ENCODE data around the gene SCNN1B. TPM values are rescaled to one million over a fixed set of nuclear protein-coding genes. Genes with fewer than 3 reads are reported as not detected.

SCNN1B gene
- total RNA-seq, 2 donors from 2014 or later, result 4.7 TPM; not detected in 1

- no peaks in the 10 kb centered on the region for H3K27me3 ChIP-seq
- intact Hi-C loops (cut with DNase I), result no loop called here
- H3K4me1 ChIP-seq, result peaks cover 22% of the 10 kb centered on the region
- no peak overlapping the region for H3K27ac ChIP-seq
- no peak overlapping the region for H3K4me3 ChIP-seq
- DNase-seq (peak; percentile 37 to 82 (median 62)), ATAC-seq (peak; percentile 81)
- no peaks in the 10 kb centered on the region for H3K36me3 ChIP-seq (replicated peaks in 1 of 2; ENCODE audit: insufficient read depth in 1 of 2, low read depth in 2 of 2)
- no peak for TF ChIP-seq POLR2A (IDR thresholded peaks at IDR 0.05)
- peak in 1 of 7 experiments; percentile 6 for TF ChIP-seq CTCF (IDR thresholded peaks at IDR 0.05)
- H3K9me3 ChIP-seq, result no peaks in the 10 kb centered on the region
These were observed 51.3 kb downstream of the SCNN1B start for GRCh38 chr16:23353440-23353839.

GRCh38 chr16:23354246-23354645 is 52.1 kb downstream of the SCNN1B start:
- H3K36me3 ChIP-seq (replicated peaks in 1 of 2; ENCODE audit: insufficient read depth in 1 of 2, low read depth in 2 of 2), result no peaks in the 10 kb centered on the region
- no peak overlapping the region for H3K4me3 ChIP-seq
- DNase-seq (peak in 1 of 4 donors; percentile 19), ATAC-seq (no peak)
- intact Hi-C loops (cut with DNase I), result no loop called here
- H3K27ac ChIP-seq, result no peak overlapping the region
- WGBS, 2 donors, result 82 to 100% methylated on average over 2 to 9 of the region's 9 CpGs
- no peak for TF ChIP-seq POLR2A (IDR thresholded peaks at IDR 0.05)
- TF ChIP-seq CTCF (IDR thresholded peaks at IDR 0.05), result no peak
- H3K4me1 ChIP-seq, result peaks cover 22% of the 10 kb centered on the region
- H3K27me3 ChIP-seq, result no peaks in the 10 kb centered on the region
- no peaks in the 10 kb centered on the region for H3K9me3 ChIP-seq

GRCh38 chr16:23355106-23355670 is 53.1 kb downstream of the SCNN1B start:
- no peak for TF ChIP-seq CTCF (IDR thresholded peaks at IDR 0.05)
- no peak for TF ChIP-seq POLR2A (IDR thresholded peaks at IDR 0.05)
- Histone ChIP-seq H3K36me3 (replicated peaks in 1 of 2; ENCODE audit: insufficient read depth in 1 of 2, low read depth in 2 of 2) (no peaks in the 10 kb centered on the region), H3K4me1 (peaks cover 22% of the 10 kb centered on the region), H3K27ac (no peak overlapping the region), H3K4me3 (no peak overlapping the region), H3K27me3 (no peaks in the 10 kb centered on the region), H3K9me3 (no peaks in the 10 kb centered on the region)
- DNase-seq, result no peak
- 89 to 90% methylated on average over 4 to 12 of the region's 13 CpGs for WGBS, 2 donors
- intact Hi-C loops (cut with DNase I), result no loop called here
- no peak for ATAC-seq

- 87 to 89% methylated on average over 7 of the region's 7 CpGs for WGBS, 2 donors
- no peaks in the 10 kb centered on the region for H3K27me3 ChIP-seq
- DNase-seq (no peak), ATAC-seq (no peak)
- peaks cover 11% of the 10 kb centered on the region for H3K4me1 ChIP-seq
- H3K4me3 ChIP-seq, result no peak overlapping the region
- H3K36me3 ChIP-seq (replicated peaks in 1 of 2; ENCODE audit: insufficient read depth in 1 of 2, low read depth in 2 of 2), result no peaks in the 10 kb centered on the region
- intact Hi-C loops (cut with DNase I), result no loop called here
- H3K9me3 ChIP-seq, result no peaks in the 10 kb centered on the region
- H3K27ac ChIP-seq, result no peak overlapping the region
- no peak for TF ChIP-seq POLR2A (IDR thresholded peaks at IDR 0.05)
- no peak for TF ChIP-seq CTCF (IDR thresholded peaks at IDR 0.05)
These were observed 54.8 kb downstream of the SCNN1B start for GRCh38 chr16:23356941-23357340.

- intact Hi-C loops (cut with DNase I), result no loop called here
- no peak for TF ChIP-seq CTCF (IDR thresholded peaks at IDR 0.05)
- no peak for TF ChIP-seq POLR2A (IDR thresholded peaks at IDR 0.05)
- DNase-seq, result no peak
- Histone ChIP-seq H3K27me3 (no peaks in the 10 kb centered on the region), H3K4me3 (no peak overlapping the region), H3K9me3 (no peaks in the 10 kb centered on the region), H3K27ac (no peak overlapping the region), H3K36me3 (replicated peaks in 1 of 2; ENCODE audit: insufficient read depth in 1 of 2, low read depth in 2 of 2) (no peaks in the 10 kb centered on the region), H3K4me1 (peaks cover 16% of the 10 kb centered on the region)
- no peak for ATAC-seq
- WGBS, 2 donors, result 89 to 97% methylated on average over 3 to 8 of the region's 8 CpGs
These were observed 55.7 kb downstream of the SCNN1B start for GRCh38 chr16:23357761-23358290.

Data from body of pancreas (tissue), 4 donors.